ENCODE results near the gene BCL6. TPM values are rescaled to one million over a fixed set of nuclear protein-coding genes. Genes with fewer than 3 reads are reported as not detected.

BCL6 gene
- total RNA-seq, 1 donor from 2014 or later, result 106 TPM

- H3K27ac ChIP-seq, result peak overlapping the region; percentile 100
- H3K4me1 ChIP-seq, result peaks cover 14% of the 10 kb centered on the region
- peaks cover 28% of the 10 kb centered on the region for H3K36me3 ChIP-seq
- DNase-seq (no peak), ATAC-seq (no peak)
- intact Hi-C loops (cut with DNase I), result no loop called here
- TF ChIP-seq, protein P1, sequence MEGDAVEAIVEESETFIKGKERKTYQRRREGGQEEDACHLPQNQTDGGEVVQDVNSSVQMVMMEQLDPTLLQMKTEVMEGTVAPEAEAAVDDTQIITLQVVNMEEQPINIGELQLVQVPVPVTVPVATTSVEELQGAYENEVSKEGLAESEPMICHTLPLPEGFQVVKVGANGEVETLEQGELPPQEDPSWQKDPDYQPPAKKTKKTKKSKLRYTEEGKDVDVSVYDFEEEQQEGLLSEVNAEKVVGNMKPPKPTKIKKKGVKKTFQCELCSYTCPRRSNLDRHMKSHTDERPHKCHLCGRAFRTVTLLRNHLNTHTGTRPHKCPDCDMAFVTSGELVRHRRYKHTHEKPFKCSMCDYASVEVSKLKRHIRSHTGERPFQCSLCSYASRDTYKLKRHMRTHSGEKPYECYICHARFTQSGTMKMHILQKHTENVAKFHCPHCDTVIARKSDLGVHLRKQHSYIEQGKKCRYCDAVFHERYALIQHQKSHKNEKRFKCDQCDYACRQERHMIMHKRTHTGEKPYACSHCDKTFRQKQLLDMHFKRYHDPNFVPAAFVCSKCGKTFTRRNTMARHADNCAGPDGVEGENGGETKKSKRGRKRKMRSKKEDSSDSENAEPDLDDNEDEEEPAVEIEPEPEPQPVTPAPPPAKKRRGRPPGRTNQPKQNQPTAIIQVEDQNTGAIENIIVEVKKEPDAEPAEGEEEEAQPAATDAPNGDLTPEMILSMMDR (IDR thresholded peaks at IDR 0.05), result no peak
- H3K9me3 ChIP-seq, result no peaks in the 10 kb centered on the region
- peak overlapping the region; percentile 74 for H3K4me3 ChIP-seq
- no peaks in the 10 kb centered on the region for H3K27me3 ChIP-seq
These were observed 8.3 kb downstream of the BCL6 start for GRCh38 chr3:187737006-187737367.

DNA sequence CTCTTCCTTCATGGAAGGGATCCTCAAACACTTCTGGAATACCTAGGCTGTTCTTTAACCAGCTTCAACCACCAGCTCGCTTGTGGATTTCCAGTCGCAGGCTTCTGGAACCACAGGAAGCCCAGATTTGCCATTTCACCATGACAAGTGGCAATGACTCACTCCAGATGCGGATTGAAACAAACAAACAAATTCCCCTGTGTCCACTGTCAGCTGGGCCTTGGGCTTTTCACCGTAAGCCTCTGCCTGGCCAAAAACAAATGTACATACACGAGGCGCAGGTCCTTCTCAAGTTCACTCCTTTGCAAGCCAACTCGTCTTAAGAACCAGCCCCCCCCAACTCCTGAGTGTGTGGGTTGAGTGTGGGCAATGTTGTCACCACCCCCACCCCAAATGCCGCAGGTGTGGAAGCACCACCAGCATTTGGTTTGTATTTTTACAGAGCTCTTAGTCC, 8.8 kb downstream of the BCL6 start:
- DNase-seq (no peak), ATAC-seq (no peak)
- Histone ChIP-seq H3K36me3 (peaks cover 34% of the 10 kb centered on the region), H3K4me3 (peak overlapping the region; percentile 74), H3K9me3 (no peaks in the 10 kb centered on the region), H3K27ac (peak overlapping the region; percentile 100), H3K4me1 (peaks cover 13% of the 10 kb centered on the region), H3K27me3 (no peaks in the 10 kb centered on the region)
- TF ChIP-seq, protein P1 (IDR thresholded peaks at IDR 0.05), result no peak
- intact Hi-C loops (cut with DNase I), result no loop called here

DNA sequence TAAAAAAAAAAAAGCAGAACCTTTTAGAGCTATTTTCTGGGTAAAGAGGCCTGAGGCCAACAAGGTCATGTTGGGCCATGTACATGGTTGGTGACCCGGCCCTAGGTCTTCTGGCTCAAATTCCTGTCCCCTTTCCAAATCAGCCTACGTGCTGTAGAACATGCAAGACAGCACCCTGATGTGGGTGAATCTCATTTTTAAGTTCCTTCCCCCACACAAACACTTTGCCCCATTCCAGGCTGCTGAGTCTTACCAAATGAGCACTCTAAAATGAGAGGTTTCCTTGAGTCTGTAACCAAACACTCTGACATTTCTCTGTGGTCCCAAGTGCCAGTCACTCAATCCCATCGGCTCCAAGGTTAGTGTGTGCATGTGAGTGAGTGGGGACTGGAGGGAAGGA, 9.4 kb downstream of the BCL6 start:
- intact Hi-C loops (cut with DNase I), result no loop called here
- Histone ChIP-seq H3K4me3 (peak overlapping the region; percentile 1), H3K9me3 (no peaks in the 10 kb centered on the region), H3K27ac (peak overlapping the region; percentile 100), H3K4me1 (peaks cover 13% of the 10 kb centered on the region), H3K27me3 (no peaks in the 10 kb centered on the region), H3K36me3 (peaks cover 40% of the 10 kb centered on the region)
- TF ChIP-seq, protein P1 (IDR thresholded peaks at IDR 0.05), result no peak
- ATAC-seq (no peak), DNase-seq (no peak)

DNA sequence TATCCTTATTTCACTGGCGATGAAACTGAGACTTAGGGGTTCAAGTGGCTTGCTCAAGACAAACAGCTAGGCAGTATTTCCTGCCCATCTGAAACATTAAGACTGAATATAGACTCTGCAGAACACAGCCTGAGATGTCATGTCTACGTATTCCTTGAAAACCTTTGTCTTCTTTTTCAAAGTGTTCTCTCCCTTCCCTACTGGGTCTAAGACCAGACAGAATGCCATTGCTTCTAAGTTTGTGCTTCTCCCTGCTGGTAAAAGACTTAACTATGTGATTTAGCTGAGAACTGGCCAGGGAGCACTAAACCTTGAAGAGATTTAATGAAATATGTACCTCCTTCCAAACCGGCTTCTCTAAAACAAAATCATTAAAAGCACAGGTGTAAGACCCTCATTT, 9.9 kb downstream of the BCL6 start:
- H3K27ac ChIP-seq, result no peak overlapping the region

DNA sequence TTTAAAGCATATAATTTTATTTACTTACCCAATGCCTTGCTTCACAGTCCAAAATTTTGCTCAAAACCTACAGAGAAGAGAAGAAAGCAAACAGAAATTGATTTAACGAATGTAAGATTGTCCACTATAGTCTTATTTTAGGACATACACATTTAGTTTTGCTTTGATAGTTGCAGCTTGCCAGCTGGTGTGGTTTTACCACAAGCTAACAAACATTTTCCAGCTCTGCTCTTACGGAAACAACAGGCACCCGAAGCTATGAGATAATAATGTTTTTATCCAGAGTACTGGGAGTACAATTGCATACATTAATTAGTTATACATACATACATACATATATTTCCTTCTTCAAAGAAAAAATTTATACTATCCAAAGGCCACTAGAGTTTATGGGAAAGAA, 10.4 kb downstream of the BCL6 start:
- ATAC-seq, result no peak
- Histone ChIP-seq H3K4me1 (peaks cover 5% of the 10 kb centered on the region), H3K27me3 (no peaks in the 10 kb centered on the region), H3K27ac (no peak overlapping the region), H3K9me3 (no peaks in the 10 kb centered on the region), H3K36me3 (peaks cover 50% of the 10 kb centered on the region), H3K4me3 (no peak overlapping the region)
- TF ChIP-seq, protein P1 (IDR thresholded peaks at IDR 0.05), result no peak
- intact Hi-C loops (cut with DNase I), result no loop called here
- no peak for DNase-seq

More for the DNA sequence above, 9.9 kb downstream of the BCL6 start:
- Histone ChIP-seq H3K4me3 (peak overlapping the region; percentile 1), H3K36me3 (peaks cover 44% of the 10 kb centered on the region), H3K27me3 (no peaks in the 10 kb centered on the region), H3K9me3 (no peaks in the 10 kb centered on the region), H3K4me1 (peaks cover 9% of the 10 kb centered on the region)
- DNase-seq, result no peak
- no peak for ATAC-seq
- TF ChIP-seq, protein P1 (IDR thresholded peaks at IDR 0.05), result no peak
- intact Hi-C loops (cut with DNase I), result no loop called here

- Histone ChIP-seq H3K4me3 (no peak overlapping the region), H3K9me3 (no peaks in the 10 kb centered on the region), H3K27me3 (no peaks in the 10 kb centered on the region), H3K36me3 (peaks cover 64% of the 10 kb centered on the region), H3K27ac (no peak overlapping the region), H3K4me1 (peaks cover 5% of the 10 kb centered on the region)
- TF ChIP-seq, protein P1 (IDR thresholded peaks at IDR 0.05), result no peak
- intact Hi-C loops (cut with DNase I), result no loop called here
- ATAC-seq (no peak), DNase-seq (no peak)
These were observed 11.9 kb downstream of the BCL6 start for GRCh38 chr3:187733371-187733770.

Data from upper lobe of right lung (tissue), 1 donor.